GM23248 (cell line): ENCODE measurements around the gene NFYB. TPM values are rescaled to one million over a fixed set of nuclear protein-coding genes. Genes with fewer than 3 reads are reported as not detected.
"Not testable (repeated sequence)": the region's sequence is repeated elsewhere in the genome, so short reads cannot be mapped to it uniquely, and the experiment has no call there.

Source experiments
- DNase-seq: peaks from one replicate; pipeline ENCODE4 v3.0.0-alpha.2; 2015
- H2AFZ ChIP-seq: fragments of 200-600 bp; sonication (generic); 2 replicates; pipeline ENCODE4 v1.6.1; 2016; ENCODE audit warnings: antibody characterized with exemption
- H3F3A ChIP-seq: fragments of 200-600 bp; sonication (generic); 2 replicates; pipeline ENCODE4 v1.6.1; 2016; ENCODE audit warnings: mild to moderate bottlenecking, antibody characterized with exemption, mixed run types; ENCODE audit not compliant: insufficient read depth
- H3K27ac ChIP-seq: fragments of 200-600 bp; sonication (generic); 2 replicates; pipeline ENCODE4 v1.5.1; 2016; ENCODE audit warnings: mild to moderate bottlenecking
- H3K27me3 ChIP-seq: fragments of 200-600 bp; sonication (generic); replicated peaks from 2 replicates; pipeline ENCODE4 v1.6.1; 2016; ENCODE audit warnings: mild to moderate bottlenecking; ENCODE audit not compliant: insufficient read depth
- H3K36me3 ChIP-seq: fragments of 200-600 bp; sonication (generic); 2 replicates; pipeline ENCODE4 v1.6.1; 2016; ENCODE audit warnings: low read depth, mild to moderate bottlenecking
- H3K4me1 ChIP-seq: fragments of 200-600 bp; sonication (generic); 2 replicates; pipeline ENCODE4 v1.6.1; 2016; ENCODE audit warnings: mild to moderate bottlenecking; ENCODE audit not compliant: insufficient read depth
- H3K4me2 ChIP-seq: fragments of 200-600 bp; sonication (generic); one replicate; pipeline ENCODE4 v1.6.1; 2016; ENCODE audit warnings: mild to moderate bottlenecking; ENCODE audit not compliant: unreplicated experiment
- H3K4me3 ChIP-seq: fragments of 200-600 bp; sonication (generic); 2 replicates; pipeline ENCODE4 v1.5.1; 2016; ENCODE audit warnings: mild to moderate bottlenecking
- H3K79me2 ChIP-seq: fragments of 200-600 bp; sonication (generic); 2 replicates; pipeline ENCODE4 v1.6.1; 2016; ENCODE audit warnings: mild to moderate bottlenecking; ENCODE audit not compliant: insufficient read depth
- H3K9ac ChIP-seq: fragments of 200-600 bp; sonication (generic); 2 replicates; pipeline ENCODE4 v1.6.1; 2016; ENCODE audit warnings: mild to moderate bottlenecking
- H3K9me2 ChIP-seq: fragments of 200-600 bp; sonication (generic); 2 replicates; pipeline ENCODE4 v1.6.1; 2016; ENCODE audit warnings: mixed run types, mild to moderate bottlenecking, moderate library complexity; ENCODE audit not compliant: insufficient read depth
- H3K9me3 ChIP-seq: fragments of 200-600 bp; sonication (generic); one replicate; pipeline ENCODE4 v1.6.1; 2017; ENCODE audit warnings: low read depth
- H4K20me1 ChIP-seq: fragments of 200-600 bp; sonication (generic); 2 replicates; pipeline ENCODE4 v1.6.0; 2016; ENCODE audit not compliant: insufficient read depth
- EZH2 ChIP-seq: fragments of 200-600 bp; sonication (generic); IDR thresholded peaks from 2 replicates; pipeline ENCODE4 v1.6.1; 2018; ENCODE audit warnings: antibody characterized with exemption, mild to moderate bottlenecking; ENCODE audit not compliant: insufficient read depth, poor library complexity, severe bottlenecking
- EZH2phosphoT487 ChIP-seq: fragments of 200-600 bp; sonication (generic); IDR thresholded peaks from 2 replicates; pipeline ENCODE4 v1.6.1; 2018; ENCODE audit warnings: antibody characterized with exemption, moderate library complexity, mild to moderate bottlenecking, low read depth; ENCODE audit not compliant: insufficient read depth
- WGBS, 2 experiments: methylation state at CpG; one replicate each; pipeline ENCODE4 v1.1.6; 2015 to 2017; ENCODE audit warnings: low lambda C conversion rate in 2 of 2, low coverage in 1 of 2; ENCODE audit errors: missing lambda C conversion rate in 2 of 2; 5-methylcytosine and 5-hydroxymethylcytosine counted together
- in situ Hi-C: fragments of 300-500 bp; cut with MboI; formaldehyde crosslinking; loops from 2 replicates; pipeline ENCODE4 v1.15.0; 2020
- polyA plus RNA-seq: library from polyadenylated mRNA; unstranded; fragments of >200 nt; fragmentation: Nextera tagmentation; extraction: Ambion mirVana; gene quantifications from 2 replicates; pipeline ENCODE4 v1.2.1, GENCODE V29; 2016
- total RNA-seq: library from RNA; depleted of rRNA; stranded (reverse); fragments of >200 nt; shearing (Covaris generic); gene quantifications from 2 replicates; pipeline ENCODE4 v1.2.3, GENCODE V29; 2014

NFYB gene
- total and polyA plus RNA-seq, 2 experiments from 2014 or later: 37.1 to 42.2 TPM

GRCh38 chr12:104164634-104165033 lies 26.6 kb upstream of the NFYB start:
- no peaks in the 10 kb centered on the region for H3K27me3 ChIP-seq
- H3K27ac ChIP-seq: no peak overlapping the region
- WGBS, 2 experiments: 97 to 100% methylated on average over 1 of the region's 1 CpG
- H3K9me3 ChIP-seq: no peaks in the 10 kb centered on the region
- no peak overlapping the region for H2AFZ ChIP-seq
- in situ Hi-C loops: no loop called here
- no peak overlapping the region for H3K4me2 ChIP-seq
- no peak overlapping the region for H3K4me3 ChIP-seq
- H3K9me2 ChIP-seq: no peaks in the 10 kb centered on the region
- H3K36me3 ChIP-seq: no peaks in the 10 kb centered on the region
- no peaks in the 10 kb centered on the region for H3K4me1 ChIP-seq
- no peak overlapping the region for H3K9ac ChIP-seq
- no peaks in the 10 kb centered on the region for H4K20me1 ChIP-seq
- no peaks in the 10 kb centered on the region for H3F3A ChIP-seq
- TF ChIP-seq EZH2phosphoT487 (no peak), EZH2 (no peak)
- no peaks in the 10 kb centered on the region for H3K79me2 ChIP-seq
- no peak for DNase-seq

DNA sequence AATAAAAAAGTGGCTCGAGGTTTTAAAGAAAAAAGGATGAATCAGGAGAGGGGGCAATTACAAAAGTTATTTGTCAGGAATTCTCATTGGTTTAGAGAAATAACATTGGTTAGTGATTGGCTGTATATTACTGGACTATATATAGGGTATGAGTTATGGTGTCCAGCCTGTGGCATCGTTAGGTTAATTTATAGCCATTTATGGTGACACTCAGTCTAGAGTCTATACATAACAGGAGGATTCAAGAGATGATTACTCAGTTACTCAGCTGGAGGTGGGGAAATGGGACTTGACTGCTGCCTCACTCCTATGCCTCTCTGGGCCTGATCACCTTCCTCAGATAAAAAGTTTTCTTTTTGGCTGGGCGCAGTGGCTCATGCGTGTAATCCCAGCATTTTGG lies 25.6 kb upstream of the NFYB start:
- Histone ChIP-seq H3K4me2 (no peak overlapping the region), H3K9me3 (no peaks in the 10 kb centered on the region), H3K36me3 (no peaks in the 10 kb centered on the region), H3K9ac (no peak overlapping the region), H3K4me3 (no peak overlapping the region), H2AFZ (no peak overlapping the region), H3K79me2 (no peaks in the 10 kb centered on the region), H3K9me2 (no peaks in the 10 kb centered on the region), H3K27ac (no peak overlapping the region), H4K20me1 (no peaks in the 10 kb centered on the region), H3K4me1 (no peaks in the 10 kb centered on the region), H3K27me3 (no peaks in the 10 kb centered on the region), H3F3A (no peaks in the 10 kb centered on the region)
- TF ChIP-seq EZH2phosphoT487 (no peak), EZH2 (no peak)
- in situ Hi-C loops: no loop called here
- peak; percentile 48 for DNase-seq
- WGBS, 2 experiments: 63% methylated on average over 4 of the region's 4 CpGs

- H3K9ac ChIP-seq, H3K4me1 ChIP-seq, H3K27ac ChIP-seq, H3K4me3 ChIP-seq, H3K79me2 ChIP-seq, H3K9me2 ChIP-seq, H3F3A ChIP-seq, in situ Hi-C loops, DNase-seq, H4K20me1 ChIP-seq, H2AFZ ChIP-seq, H3K36me3 ChIP-seq, H3K4me2 ChIP-seq, H3K27me3 ChIP-seq, H3K9me3 ChIP-seq: not testable (repeated sequence)
- WGBS, 2 experiments: 81 to 87% methylated on average over 3 of the region's 3 CpGs
Measured at GRCh38 chr12:104163028-104163427, 25.0 kb upstream of the NFYB start.

DNA sequence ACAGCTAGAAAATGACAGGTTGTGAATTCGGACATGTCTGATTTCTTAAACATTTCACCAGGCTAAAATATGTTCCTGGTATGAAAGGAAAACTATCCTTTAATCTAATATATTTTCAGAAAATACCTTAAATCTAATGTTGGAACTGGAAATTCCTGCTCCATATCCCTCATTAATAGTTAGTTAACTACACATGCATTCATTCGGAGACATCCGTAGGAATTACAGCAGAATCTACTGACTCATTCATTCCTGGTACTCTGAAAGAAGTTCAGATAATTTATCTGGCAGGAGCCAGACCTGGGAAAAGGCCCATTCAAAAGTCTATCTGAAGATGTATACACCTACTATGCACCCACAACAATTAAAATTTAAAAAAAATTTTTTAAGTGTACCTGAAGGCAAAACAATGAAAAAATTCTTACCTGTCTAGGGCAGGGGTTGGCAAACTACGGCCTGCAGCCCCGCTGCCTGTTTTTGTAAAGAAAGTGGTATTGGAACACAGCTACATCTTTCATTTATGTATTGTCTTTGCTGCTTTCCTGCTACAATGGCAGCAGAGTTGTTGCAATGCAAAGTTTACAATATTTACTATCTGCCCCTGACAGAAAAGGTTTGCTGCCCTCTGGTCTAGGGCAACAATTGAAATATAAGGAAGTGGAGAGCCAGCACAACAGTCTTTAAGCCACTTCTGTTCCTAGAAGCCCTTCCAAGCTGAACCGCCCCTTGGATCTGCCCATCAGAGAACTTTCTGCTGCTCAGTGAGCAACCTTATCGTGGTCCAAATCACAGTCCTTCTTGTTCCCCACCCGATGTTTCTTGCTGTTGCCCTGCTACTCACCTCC lies 17.9 kb upstream of the NFYB start:
- Histone ChIP-seq H3F3A (no peaks in the 10 kb centered on the region), H3K27ac (no peak overlapping the region), H3K9me3 (no peaks in the 10 kb centered on the region), H3K79me2 (no peaks in the 10 kb centered on the region), H3K27me3 (no peaks in the 10 kb centered on the region), H3K4me3 (no peak overlapping the region), H3K4me2 (no peak overlapping the region), H3K9me2 (no peaks in the 10 kb centered on the region), H2AFZ (no peak overlapping the region), H3K4me1 (no peaks in the 10 kb centered on the region), H3K9ac (no peak overlapping the region), H3K36me3 (no peaks in the 10 kb centered on the region), H4K20me1 (no peaks in the 10 kb centered on the region)
- no peak for DNase-seq
- in situ Hi-C loops: no loop called here
- 87% methylated on average over 8 of the region's 8 CpGs for WGBS, 2 experiments
- TF ChIP-seq EZH2 (no peak), EZH2phosphoT487 (no peak)

DNA sequence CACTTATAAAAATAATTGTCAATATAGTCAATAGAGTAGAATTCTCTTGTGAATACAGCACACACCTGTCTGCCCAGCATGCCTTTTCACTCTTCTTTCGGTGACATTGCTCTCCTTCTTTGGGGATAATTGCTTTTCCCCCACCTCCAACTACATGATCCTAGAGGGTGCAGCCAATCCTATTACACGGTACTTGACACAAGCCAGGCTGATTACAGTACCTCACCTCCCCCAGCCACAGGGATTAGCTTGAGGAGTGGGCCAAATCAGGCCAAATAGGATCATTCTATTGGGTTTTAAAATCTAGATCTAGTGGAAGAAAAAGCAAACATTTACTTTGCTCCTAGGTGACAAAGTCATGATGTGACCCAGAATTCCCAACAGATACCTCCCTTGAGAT lies 16.8 kb upstream of the NFYB start:
- Histone ChIP-seq H3K4me2 (no peak overlapping the region), H3K9me3 (no peaks in the 10 kb centered on the region), H3K9ac (no peak overlapping the region), H3K9me2 (no peaks in the 10 kb centered on the region), H2AFZ (no peak overlapping the region), H3K27me3 (no peaks in the 10 kb centered on the region), H3K79me2 (no peaks in the 10 kb centered on the region), H3K27ac (no peak overlapping the region), H3K4me1 (no peaks in the 10 kb centered on the region), H3K36me3 (no peaks in the 10 kb centered on the region), H4K20me1 (no peaks in the 10 kb centered on the region), H3F3A (no peaks in the 10 kb centered on the region), H3K4me3 (no peak overlapping the region)
- no peak for DNase-seq
- in situ Hi-C loops: no loop called here
- 47 to 51% methylated on average over 2 of the region's 2 CpGs for WGBS, 2 experiments
- TF ChIP-seq EZH2: no peak
- TF ChIP-seq EZH2phosphoT487: no peak
